Loucy (cell line): Measurements from ENCODE around the gene RXRA.

ENCODE experiments used
- EZH2phosphoT487 ChIP-seq: fragments of 200-600 bp; IDR thresholded peaks from 2 replicates; pipeline ENCODE4 v1.6.1; 2018; ENCODE audit warnings: antibody characterized with exemption, mild to moderate bottlenecking, moderate library complexity, borderline replicate concordance
- TF ChIP-seq, protein P1 (sequence below): fragments of 200-600 bp; sonication (generic); conservative IDR thresholded peaks from 2 replicates; pipeline ENCODE4 v1.5.1; 2014; ENCODE audit warnings: mild to moderate bottlenecking, antibody characterized with exemption, low read length

DNA sequence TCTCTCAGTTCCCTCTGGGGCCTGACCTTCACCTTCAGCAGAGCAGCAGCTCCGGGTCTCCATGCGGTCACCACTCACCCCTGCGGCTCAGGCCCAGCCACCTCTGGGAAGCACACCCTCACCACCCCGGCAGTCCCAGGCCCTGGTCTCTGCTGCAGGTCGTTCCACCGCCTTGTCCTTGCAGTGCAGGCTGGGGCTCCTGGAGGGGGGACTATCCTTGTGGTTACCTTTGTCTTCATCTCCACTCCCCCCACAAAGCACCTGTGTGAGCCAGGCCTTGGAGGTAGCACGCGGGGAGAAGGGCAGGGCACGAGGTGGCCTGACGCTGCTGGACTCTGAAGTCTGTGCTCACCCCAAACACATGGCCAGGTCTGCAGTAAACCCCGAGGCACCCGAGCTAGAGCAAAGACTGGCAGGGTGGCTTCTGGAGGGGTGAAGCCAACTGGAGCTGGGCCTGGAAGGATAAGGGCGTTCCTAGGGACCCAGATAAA, 33.2 kb upstream of the RXRA start:
- TF ChIP-seq, protein P1, sequence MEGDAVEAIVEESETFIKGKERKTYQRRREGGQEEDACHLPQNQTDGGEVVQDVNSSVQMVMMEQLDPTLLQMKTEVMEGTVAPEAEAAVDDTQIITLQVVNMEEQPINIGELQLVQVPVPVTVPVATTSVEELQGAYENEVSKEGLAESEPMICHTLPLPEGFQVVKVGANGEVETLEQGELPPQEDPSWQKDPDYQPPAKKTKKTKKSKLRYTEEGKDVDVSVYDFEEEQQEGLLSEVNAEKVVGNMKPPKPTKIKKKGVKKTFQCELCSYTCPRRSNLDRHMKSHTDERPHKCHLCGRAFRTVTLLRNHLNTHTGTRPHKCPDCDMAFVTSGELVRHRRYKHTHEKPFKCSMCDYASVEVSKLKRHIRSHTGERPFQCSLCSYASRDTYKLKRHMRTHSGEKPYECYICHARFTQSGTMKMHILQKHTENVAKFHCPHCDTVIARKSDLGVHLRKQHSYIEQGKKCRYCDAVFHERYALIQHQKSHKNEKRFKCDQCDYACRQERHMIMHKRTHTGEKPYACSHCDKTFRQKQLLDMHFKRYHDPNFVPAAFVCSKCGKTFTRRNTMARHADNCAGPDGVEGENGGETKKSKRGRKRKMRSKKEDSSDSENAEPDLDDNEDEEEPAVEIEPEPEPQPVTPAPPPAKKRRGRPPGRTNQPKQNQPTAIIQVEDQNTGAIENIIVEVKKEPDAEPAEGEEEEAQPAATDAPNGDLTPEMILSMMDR, result no peak
- no peak for TF ChIP-seq EZH2phosphoT487
